Psoas muscle (tissue), 8 donors: ENCODE data around the gene HSP90AB1. TPM values are rescaled to one million over a fixed set of nuclear protein-coding genes. Genes with fewer than 3 reads are reported as not detected.

Experiments used
- ATAC-seq, 4 donors: fragments of 200-7000 bp; cut with Tn5 transposase; one replicate each; pipeline ENCODE4 v1.9.1; 2020; ENCODE audit warnings: moderate library complexity in 3 of 4, mild to moderate bottlenecking in 2 of 4
- DNase-seq, 2 donors: peaks; one replicate each; pipeline ENCODE4 v3.0.0-alpha.2; 2020
- H3K27ac ChIP-seq: fragments of 200-600 bp; one replicate; pipeline ENCODE4 v1.8.0; 2022
- H3K27me3 ChIP-seq, 3 donors: fragments of 200-600 bp in 1 of 3; one replicate each; pipeline versions ENCODE4 v1.6.1 to v1.8.0; 2013 to 2022; ENCODE audit warnings: low read length in 2 of 3, mild to moderate bottlenecking in 2 of 3, moderate library complexity in 1 of 3; ENCODE audit not compliant: insufficient read depth in 3 of 3
- H3K36me3 ChIP-seq, 2 donors: fragments of 200-600 bp in 1 of 2; one replicate each; pipeline versions ENCODE4 v1.6.1 to v1.8.0; 2013 to 2022; ENCODE audit warnings: low read depth in 1 of 2, mild to moderate bottlenecking in 1 of 2, moderate library complexity in 1 of 2; ENCODE audit not compliant: insufficient read depth in 1 of 2
- H3K4me1 ChIP-seq: fragments of 200-600 bp; one replicate; pipeline ENCODE4 v1.8.0; 2022
- H3K4me3 ChIP-seq: fragments of 200-600 bp; one replicate; pipeline ENCODE4 v1.8.0; 2022; ENCODE audit warnings: mild to moderate bottlenecking
- H3K9me3 ChIP-seq: fragments of 200-600 bp; one replicate; pipeline ENCODE4 v1.8.0; 2022
- WGBS, 3 donors: extraction: QIAGEN DNeasy Blood & Tissue Kit; methylation state at CpG; one replicate each; pipeline versions ENCODE4 v1.1.6 to v1.1.7; 2013; 5-methylcytosine and 5-hydroxymethylcytosine counted together
- intact Hi-C, 2 donors: fragments of 100-400 bp; cut with DNase I; formaldehyde crosslinking; loops; one replicate each; pipeline versions ENCODE4 v1.11.0 to v1.14.2; 2022
- polyA plus RNA-seq, 3 donors: library from polyadenylated mRNA; stranded (reverse); fragments of 200-250 nt; gene quantifications; one replicate each; pipeline ENCODE4 v1.2.3, GENCODE V29; 2013
- total RNA-seq, 4 donors: library from RNA; stranded (reverse); fragmentation: NEBNext Ultra II Directional in 2 of 4; extraction: Animal tissue kit (Norgen Biotek cat#: 25700) in 2 of 4; gene quantifications; one replicate each; pipeline versions ENCODE4 v1.2.1 to v1.2.4, GENCODE V29; 2021 to 2023
- TF ChIP-seq, protein P1 (sequence below): fragments of 200-600 bp; IDR thresholded peaks from one replicate; pipeline ENCODE4 v1.8.0; 2022; ENCODE audit warnings: antibody characterized with exemption
- donor health status: healthy with polysubstance abuse.
- donor health status: DM: no; HTN: no; CAD: no; lungs with moderate emphysema.
- donor health status: Bipolar disorder and iron deficiency.
- donor health status: healthy.
- donor health status: DM: yes; HTN: yes; CAD: no.
- donor health status: DM: no; HTN: no; CAD: no.
- donor health status: DM: no; HTN: no; CAD: no.
- donor health status: DM: yes; HTN: yes; CAD: no.

The HSP90AB1 gene
- total and polyA plus RNA-seq, 7 donors: 743 to 1,595 (median 1,150) TPM

DNA sequence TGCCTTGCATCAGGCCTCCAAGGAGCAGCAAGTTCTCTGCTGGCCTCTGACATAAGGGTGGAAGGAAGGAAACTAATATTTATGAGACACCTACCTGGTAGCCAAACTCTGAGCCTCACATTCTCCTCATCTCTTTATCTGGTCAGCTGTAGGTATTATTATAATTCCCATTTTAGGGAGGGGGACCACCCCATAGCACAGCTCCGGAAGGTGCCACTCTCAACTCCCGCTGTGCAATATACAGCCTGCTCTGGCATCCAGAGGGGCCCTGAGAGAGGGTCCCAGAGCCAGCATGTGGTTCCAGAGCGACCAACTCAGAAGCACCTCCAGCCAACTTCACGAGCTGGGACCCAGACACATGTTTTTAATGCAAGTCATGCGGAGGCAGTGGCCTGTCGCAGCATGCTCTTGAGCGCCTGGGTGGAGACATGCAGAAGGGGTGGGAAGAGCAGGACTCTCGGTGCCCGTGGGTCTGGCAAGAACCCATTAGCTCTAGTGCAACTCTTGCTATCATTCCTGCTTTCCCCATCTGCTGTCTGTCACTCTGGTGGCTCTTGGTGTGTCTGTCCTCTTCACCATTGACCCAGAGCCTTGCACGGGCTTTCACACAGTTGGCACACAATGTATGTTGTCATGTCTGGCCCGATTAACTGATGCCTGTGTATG, 45.1 kb upstream of the HSP90AB1 start:
- peak overlapping the region; percentile 2 for H3K27ac ChIP-seq
- 55 to 67% (median 59%) methylated on average over 11 of the region's 11 CpGs for WGBS, 3 donors
- intact Hi-C loops: no loop called here
- peaks cover 3% of the 10 kb centered on the region for H3K4me1 ChIP-seq
- DNase-seq (no peak), ATAC-seq (peak in 1 of 4 donors; percentile 19)
- H3K27me3 ChIP-seq: no peaks in the 10 kb centered on the region
- no peak overlapping the region for H3K4me3 ChIP-seq
- H3K9me3 ChIP-seq: no peaks in the 10 kb centered on the region
- H3K36me3 ChIP-seq: no peaks in the 10 kb centered on the region
- TF ChIP-seq, protein P1, sequence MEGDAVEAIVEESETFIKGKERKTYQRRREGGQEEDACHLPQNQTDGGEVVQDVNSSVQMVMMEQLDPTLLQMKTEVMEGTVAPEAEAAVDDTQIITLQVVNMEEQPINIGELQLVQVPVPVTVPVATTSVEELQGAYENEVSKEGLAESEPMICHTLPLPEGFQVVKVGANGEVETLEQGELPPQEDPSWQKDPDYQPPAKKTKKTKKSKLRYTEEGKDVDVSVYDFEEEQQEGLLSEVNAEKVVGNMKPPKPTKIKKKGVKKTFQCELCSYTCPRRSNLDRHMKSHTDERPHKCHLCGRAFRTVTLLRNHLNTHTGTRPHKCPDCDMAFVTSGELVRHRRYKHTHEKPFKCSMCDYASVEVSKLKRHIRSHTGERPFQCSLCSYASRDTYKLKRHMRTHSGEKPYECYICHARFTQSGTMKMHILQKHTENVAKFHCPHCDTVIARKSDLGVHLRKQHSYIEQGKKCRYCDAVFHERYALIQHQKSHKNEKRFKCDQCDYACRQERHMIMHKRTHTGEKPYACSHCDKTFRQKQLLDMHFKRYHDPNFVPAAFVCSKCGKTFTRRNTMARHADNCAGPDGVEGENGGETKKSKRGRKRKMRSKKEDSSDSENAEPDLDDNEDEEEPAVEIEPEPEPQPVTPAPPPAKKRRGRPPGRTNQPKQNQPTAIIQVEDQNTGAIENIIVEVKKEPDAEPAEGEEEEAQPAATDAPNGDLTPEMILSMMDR: no peak

DNA sequence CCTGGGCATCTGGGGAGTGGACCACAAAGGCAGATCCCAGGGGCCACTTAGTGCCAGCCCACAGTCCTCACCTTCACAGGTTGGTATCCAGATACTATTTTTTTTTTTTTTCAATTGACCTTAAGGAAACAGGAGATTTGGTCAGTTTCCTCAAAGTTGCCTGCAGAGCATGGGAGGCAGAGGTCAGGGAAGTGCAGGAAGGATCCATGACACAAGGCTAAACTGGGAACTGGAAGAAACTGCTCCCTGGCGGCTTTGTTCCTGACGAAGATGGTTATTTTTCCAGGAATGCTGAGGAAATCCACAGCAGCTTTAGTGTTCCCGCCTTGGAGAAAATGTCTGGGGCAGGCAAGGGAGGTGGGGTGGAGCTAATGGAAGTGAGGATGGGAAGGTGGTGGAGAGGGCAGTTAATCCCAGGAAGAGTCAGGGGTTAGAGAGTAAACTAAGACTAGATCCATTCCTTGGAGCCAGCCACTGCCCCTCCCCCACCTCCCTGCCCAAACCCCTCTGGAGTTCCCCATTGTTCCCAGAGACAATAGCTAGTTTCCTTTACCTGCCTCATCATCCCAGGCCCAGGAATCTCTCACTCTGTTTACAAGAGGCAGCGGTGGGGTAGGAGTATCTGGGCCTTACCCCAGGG, 44.4 kb upstream of the HSP90AB1 start:
- no peaks in the 10 kb centered on the region for H3K27me3 ChIP-seq
- TF ChIP-seq, protein P1: no peak
- intact Hi-C loops: no loop called here
- H3K27ac ChIP-seq: peak overlapping the region; percentile 53
- ATAC-seq (peak in 1 of 4 donors; percentile 24), DNase-seq (no peak)
- no peaks in the 10 kb centered on the region for H3K36me3 ChIP-seq
- peaks cover 3% of the 10 kb centered on the region for H3K4me1 ChIP-seq
- H3K4me3 ChIP-seq: no peak overlapping the region
- no peaks in the 10 kb centered on the region for H3K9me3 ChIP-seq
- WGBS, 3 donors: 57 to 79% (median 75%) methylated on average over 4 of the region's 4 CpGs

DNA sequence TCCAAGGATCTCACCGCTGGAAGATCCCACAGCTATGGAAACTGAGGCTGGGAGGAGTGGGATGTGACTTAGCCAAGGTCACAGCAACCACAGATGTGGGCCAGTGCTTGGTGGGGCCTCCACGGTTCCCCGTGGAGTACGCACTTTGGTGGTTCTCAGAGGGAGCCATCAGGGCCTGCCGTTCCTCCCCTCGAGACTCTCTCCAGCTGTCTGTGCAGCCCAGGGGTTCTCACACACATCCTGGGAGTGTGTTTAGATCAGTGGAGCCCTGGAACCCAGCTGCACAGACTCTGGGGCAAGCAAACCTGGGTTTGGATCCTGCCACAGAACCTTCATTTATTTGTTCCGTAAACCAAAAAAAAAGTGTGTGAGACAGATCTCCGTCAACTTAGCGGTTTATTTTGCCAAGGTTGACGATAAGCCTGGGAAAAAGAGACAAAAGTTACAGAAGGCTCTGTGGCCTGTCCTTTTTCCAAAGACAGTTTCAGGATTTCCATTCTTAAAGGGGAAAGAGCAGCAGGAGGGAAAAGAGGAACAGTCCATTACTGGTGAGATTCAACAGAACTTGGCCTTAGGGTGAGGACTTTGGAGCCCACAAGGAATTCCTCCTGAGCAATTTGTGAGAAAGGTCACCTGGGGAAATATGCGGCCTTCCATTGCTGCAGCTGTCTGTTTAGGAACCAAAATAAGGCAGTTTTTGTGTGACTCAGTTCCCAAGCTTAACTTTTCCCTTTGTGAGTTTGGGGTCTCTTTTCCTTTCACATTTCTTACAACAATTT, 43.7 kb upstream of the HSP90AB1 start:
- DNase-seq: no peak
- H3K27me3 ChIP-seq: no peaks in the 10 kb centered on the region
- H3K4me3 ChIP-seq: no peak overlapping the region
- peak overlapping the region; percentile 53 for H3K27ac ChIP-seq
- 57 to 63% (median 61%) methylated on average over 11 of the region's 11 CpGs for WGBS, 3 donors
- H3K36me3 ChIP-seq: no peaks in the 10 kb centered on the region
- peaks cover 3% of the 10 kb centered on the region for H3K4me1 ChIP-seq
- no peaks in the 10 kb centered on the region for H3K9me3 ChIP-seq
- no peak for ATAC-seq
- intact Hi-C loops: no loop called here
- TF ChIP-seq, protein P1: no peak

DNA sequence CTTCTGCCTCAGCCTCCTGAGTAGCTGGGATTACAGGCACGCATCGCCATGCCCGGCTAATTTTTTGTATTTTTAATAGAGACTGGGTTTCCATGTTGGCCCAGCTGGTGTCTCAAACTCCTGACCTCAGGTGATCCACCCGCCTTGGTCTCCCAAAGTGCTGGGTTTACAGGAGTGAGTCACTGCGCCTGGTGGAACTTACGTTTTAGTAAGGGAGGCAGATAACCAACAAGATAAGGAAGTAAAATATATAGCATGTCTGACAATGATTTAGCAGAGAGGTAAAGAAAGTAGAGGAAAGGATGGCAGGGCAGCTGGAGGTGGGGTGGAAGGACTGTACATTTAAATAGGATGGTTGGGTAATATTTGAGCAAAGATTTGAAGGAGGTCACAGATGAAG, 42.9 kb upstream of the HSP90AB1 start:
- Histone ChIP-seq H3K36me3 (no peaks in the 10 kb centered on the region), H3K27ac (no peak overlapping the region), H3K4me1 (peaks cover 3% of the 10 kb centered on the region), H3K9me3 (no peaks in the 10 kb centered on the region), H3K4me3 (no peak overlapping the region), H3K27me3 (no peaks in the 10 kb centered on the region)
- 94 to 96% (median 95%) methylated on average over 6 of the region's 6 CpGs for WGBS, 3 donors
- TF ChIP-seq, protein P1: no peak
- ATAC-seq (no peak), DNase-seq (no peak)
- intact Hi-C loops: no loop called here
